Right ventricle myocardium superior (tissue), 1 donor: ENCODE results near the gene NFIC. TPM values are rescaled to one million over a fixed set of nuclear protein-coding genes. Genes with fewer than 3 reads are reported as not detected.

Experiments used
- ATAC-seq: fragments of 200-7000 bp; cut with Tn5 transposase; one replicate; pipeline ENCODE4 v1.9.1; 2020; ENCODE audit warnings: mild to moderate bottlenecking; ENCODE audit not compliant: poor library complexity
- DNase-seq: peaks from one replicate; pipeline ENCODE4 v3.0.0-alpha.2; 2020
- intact Hi-C: fragments of 100-400 bp; cut with DNase I; formaldehyde crosslinking; loops from one replicate; pipeline ENCODE4 v1.11.2; 2022
- total RNA-seq: library from RNA; stranded (reverse); fragmentation: NEBNext Ultra II Directional; extraction: Animal tissue kit (Norgen Biotek cat#: 25700); gene quantifications from one replicate; pipeline ENCODE4 v1.2.1, GENCODE V29; 2021
- donor health status: DM: no; HTN: yes; CAD: no; lungs with severe emphysema.

The NFIC gene
- total RNA-seq, 1 donor from 2014 or later, result 153 TPM

- DNase-seq (peak; percentile 40), ATAC-seq (no peak)
- intact Hi-C loops, result no loop called here
These were observed 116.3 kb downstream of the NFIC start for GRCh38 chr19:3482507-3483225.

GRCh38 chr19:3483226-3483628 lies 116.8 kb downstream of the NFIC start, which contains the start of gene SMIM44:
TSS of gene SMIM44 (minus strand) at chr19:3483441. CDS start at chr19:3483403, 38 bp downstream.
- ATAC-seq (no peak), DNase-seq (no peak)
- intact Hi-C loops, result no loop called here

DNA sequence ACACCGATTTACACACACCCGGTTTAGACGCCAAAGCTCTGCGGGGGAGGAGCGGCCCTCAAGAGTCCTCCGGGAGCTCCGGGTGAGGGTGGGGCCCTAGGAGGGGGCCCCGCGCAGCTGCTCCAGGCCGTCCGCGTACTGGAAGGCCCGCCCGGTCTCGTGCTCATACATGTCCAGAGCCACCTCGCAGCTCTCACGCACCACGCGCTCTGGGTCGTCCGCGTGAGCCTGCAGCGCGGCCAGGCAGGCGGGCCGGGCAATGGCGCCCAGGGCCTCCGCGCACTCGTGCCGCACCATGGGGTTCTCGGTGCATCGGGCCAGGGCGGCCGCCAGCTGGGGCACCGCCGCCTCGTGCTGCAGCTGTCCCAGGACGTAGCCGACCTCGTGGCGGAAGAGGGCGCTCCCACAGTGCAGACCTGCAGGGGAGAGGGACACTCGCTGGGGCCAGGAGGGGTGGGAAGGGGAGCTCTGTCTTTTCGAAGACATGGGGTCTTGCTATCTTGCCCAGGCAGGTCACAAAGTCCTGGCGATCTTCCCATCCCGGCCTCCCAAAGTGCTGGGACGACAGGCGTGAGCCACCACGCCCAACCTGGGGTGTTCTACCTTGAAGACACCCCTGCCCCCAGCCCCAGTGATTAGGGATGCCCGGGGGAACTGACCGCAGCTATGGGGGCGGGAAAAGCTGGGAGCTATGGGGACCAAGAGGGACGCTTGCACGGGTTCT lies 125.2 kb downstream of the NFIC start:
- ATAC-seq, result no peak
- intact Hi-C loops, result no loop called here
- DNase-seq, result no peak

GRCh38 chr19:3492131-3492839 lies 125.9 kb downstream of the NFIC start:
- no peak for DNase-seq
- intact Hi-C loops, result no loop called here
- ATAC-seq, result no peak

DNA sequence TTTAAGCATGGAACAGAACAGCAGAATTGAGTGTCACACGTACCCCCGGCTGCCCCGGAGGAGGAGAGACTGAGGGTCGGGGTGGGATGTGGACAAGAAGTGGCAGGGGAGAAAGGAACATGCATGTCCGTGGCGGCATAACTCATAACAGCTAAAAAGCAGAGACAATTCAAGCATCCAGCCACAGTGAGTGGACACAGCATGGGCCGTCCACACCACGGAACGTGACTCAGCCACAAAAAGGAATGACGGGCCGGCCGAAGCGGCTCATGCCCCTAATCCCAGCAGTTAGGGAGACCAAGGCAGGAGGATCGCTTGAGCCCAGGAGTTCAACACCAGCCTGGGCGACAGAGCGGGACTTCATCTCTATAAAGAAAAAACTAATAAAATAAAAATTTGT lies 126.5 kb downstream of the NFIC start:
- ATAC-seq, result no peak
- intact Hi-C loops, result no loop called here
- no peak for DNase-seq

- DNase-seq (no peak), ATAC-seq (no peak)
- intact Hi-C loops, result no loop called here
These were observed 127.3 kb downstream of the NFIC start for GRCh38 chr19:3493651-3494050.

- intact Hi-C loops, result no loop called here
- no peak for ATAC-seq
- no peak for DNase-seq
These were observed 127.7 kb downstream of the NFIC start for GRCh38 chr19:3494051-3494450.

- intact Hi-C loops, result no loop called here
- ATAC-seq (no peak), DNase-seq (no peak)
These were observed 128.2 kb downstream of the NFIC start for GRCh38 chr19:3494559-3494958.

DNA sequence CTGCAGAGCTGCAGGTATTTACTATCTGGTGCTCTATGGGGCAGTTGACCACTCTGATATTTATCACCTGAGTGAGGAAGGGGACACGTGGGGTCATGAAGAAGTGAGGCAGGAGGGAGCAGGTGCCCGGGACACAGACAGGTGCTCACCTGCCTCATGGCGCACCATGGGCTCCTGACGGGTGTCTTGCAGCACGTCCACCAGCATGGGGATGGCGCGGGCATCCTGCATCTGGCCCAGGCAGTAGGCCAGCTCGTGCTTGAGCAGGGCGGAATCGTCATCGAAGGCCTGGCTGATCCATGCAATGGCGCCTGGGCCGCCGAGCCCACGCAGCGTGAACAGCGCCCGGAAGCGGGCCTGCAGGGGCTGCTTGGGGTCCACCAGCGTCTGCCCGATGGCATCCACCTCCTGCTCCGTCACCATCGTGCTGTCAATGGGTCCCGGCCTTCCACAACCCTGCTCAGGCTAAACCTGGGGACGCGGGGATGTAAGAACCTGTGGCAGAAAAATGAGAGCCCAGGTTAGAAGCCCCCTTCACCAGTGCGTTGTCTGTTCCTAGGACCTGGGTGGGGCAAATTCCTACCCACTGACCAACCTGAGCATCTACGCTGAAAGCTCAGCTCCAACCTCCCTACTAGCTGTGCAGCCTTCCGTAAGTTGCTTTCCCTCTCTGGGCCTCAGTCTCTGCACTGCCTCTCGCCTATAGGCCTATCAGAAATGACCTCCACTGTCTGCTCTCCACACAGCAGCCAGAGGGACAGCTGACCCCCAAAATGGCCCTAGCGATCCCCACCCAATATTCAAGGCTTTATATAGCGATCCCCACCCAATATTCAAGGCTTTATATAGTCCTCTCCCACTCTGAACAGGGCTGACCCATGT lies 130.2 kb downstream of the NFIC start:
- intact Hi-C loops, result no loop called here
- ATAC-seq, result no peak
- no peak for DNase-seq

DNA sequence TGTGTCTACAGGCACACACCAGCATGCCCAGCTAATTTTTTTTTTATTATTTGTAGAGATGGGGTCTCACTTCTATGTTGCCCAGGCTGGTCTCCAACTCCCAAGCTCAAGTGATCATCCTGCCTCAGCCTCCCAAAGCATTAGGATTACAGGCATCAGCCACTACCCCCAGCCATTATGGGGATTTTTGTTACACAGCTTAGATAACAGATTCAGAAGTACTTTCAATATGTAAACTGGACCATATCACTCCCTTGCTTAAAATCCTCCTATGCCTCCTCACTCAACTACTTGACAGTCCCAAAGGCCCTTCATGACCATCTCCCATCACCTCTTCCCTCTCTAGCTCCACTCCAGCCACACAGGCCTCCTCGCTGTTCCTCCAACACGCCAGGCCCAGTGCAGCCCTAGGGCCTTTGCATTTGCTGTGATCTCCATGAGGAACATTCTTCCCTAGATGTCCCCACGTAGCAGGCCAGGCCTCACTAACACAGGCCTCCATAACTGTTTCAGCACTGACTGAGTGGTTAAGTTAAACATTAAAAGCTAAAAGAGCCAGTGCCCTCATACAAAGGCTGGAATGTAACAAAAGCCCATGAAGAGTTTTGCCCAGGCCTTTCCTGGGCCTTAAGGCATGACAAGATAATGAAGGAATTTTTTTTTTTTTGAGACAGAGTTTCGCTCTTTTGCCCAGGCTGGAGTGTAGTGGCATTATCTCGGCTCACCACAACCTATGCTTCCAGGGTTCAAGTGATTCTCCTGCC lies 131.6 kb downstream of the NFIC start:
- DNase-seq (no peak), ATAC-seq (no peak)
- intact Hi-C loops, result no loop called here

DNA sequence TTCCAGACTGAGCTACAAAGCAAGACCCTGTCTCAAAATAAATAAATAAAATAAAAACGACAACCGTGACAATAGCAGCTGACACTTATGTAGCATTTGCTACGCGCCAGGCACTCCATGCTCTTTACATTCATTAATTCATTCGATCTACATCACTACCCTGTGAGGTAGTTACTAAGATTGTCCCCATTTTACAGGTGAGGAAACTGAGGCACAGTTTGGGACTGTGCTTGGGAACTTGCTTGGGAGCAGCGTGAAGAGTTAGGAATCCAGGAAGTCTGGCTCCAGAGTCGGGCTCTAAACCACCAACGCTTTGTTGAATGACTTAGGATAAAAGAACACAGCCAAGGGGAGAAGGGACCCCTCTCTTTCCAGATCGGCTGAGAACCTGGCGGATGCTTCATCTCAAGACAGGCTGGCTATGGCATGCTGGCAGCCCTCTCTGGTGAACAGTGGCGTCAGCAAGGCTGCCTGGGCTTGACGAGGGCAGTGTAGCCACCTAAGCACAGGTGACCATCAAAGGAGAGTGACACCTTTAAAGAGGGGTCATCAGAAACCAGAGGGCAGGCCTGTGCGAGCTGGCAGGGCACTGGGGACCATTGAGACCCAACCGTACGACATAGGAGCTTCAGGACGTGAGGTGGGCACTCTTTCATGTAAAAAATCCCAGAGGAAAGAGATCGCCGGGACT lies 133.5 kb downstream of the NFIC start:
- ATAC-seq (no peak), DNase-seq (no peak)
- intact Hi-C loops, result no loop called here

DNA sequence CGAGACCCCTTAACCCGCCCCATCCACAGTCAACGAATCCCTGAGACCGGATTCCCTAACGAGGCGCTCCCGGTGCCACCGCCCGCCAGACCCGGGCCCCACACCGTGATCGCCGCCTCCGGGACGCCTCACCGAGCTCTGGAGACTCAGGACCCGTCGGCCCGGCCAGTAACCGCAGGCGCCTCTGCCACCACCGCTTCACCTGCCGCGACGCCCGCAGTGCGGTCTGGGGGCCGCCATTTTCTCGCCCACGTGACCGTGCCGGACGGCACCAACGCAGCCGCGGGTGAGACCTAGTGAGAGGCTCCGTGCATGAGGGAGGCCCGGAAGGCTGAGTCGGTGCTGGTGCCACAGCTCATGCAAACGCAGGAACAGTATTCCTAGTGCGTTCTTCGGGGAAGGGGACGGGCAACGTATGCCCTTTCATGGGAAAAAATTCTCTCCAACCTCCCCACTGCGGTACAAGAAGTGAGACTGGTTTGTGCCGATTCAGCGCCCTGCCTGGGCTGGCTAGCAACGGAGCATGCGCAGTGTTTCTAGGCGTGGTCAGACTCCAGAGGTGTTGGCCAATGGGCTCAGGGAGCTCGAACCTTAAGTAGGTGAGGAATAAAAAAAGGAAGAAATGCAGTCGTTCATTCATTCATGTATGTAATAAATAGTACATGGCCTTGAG lies 134.2 kb downstream of the NFIC start, which contains the start of gene DOHH:
DOHH (minus strand) TSS at position 246 of the 673 bp plus-strand sequence. CDS start 3,860 bp downstream, outside the sequence.
- ATAC-seq (peak; percentile 97), DNase-seq (peak; percentile 97)
- intact Hi-C loops, result no loop called here

GRCh38 chr19:3501780-3502179 lies 135.4 kb downstream of the NFIC start:
- no peak for DNase-seq
- intact Hi-C loops, result no loop called here
- ATAC-seq, result no peak

- no peak for DNase-seq
- intact Hi-C loops, result no loop called here
- no peak for ATAC-seq
These were observed 136.7 kb downstream of the NFIC start for GRCh38 chr19:3503036-3503572.

DNA sequence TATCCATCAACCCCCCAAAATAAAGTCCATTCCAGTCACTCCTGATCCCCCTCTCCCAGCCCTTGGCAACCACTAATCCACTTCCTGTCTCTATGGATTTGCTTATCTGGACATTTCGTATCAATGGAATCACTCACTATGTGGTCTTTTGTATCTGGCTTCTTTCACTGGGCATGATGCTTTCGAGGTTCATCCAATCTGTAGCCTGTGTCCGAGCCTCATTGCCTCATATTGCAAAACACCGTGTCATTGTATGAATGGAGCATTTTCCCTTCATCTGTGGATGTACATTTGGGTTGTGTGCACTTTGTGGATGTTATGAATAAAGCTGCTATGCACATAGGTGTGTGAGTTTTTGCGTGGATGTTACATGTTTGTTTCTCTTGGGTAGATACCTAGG lies 138.4 kb downstream of the NFIC start:
- DNase-seq, result no peak
- no peak for ATAC-seq
- intact Hi-C loops, result no loop called here

DNA sequence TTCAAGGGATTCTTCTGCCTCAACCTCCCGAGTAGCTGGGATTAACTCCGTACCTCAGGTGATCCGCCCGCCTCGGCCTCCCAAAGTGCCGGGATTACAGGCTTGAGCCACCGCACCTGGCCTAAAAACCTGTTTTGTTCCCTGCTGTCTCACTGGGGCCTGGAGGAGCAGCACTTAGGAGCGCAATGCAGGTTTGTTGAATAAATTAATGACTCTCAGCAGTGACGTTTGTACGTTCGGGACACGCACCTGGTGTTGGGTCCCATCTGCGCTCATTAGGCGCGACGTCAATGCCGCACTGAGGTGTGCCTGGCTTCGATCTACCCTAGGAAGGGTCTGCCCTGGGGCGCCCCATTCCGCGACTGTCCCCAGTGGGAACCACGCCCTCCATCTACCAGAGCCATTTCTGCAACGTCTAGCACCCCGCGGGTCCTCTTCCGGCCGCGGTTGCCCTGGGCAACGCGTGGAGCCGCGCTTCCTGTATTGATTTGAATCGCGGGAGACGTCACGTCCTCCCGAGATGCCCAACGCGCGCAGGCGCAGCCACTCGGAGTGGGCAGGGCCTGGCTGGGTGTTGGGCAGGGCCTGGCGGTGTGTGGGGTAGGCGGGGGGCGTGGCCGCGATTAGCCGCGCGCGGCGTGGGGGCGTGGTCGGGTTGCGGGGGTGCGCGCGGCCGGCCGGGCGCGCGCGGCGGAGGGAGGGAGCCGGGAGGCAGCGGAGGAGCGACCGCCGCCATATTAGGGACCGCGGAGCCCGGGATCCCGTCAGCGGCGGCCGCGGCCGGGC lies 139.4 kb downstream of the NFIC start, which contains the start of gene FZR1:
FZR1 (plus strand) TSS at position 714 of the 786 bp plus-strand sequence. CDS start 16,679 bp downstream, outside the sequence.
- ATAC-seq, result peak; percentile 97
- DNase-seq, result peak; percentile 100
- intact Hi-C loops, result no loop called here
